C4-2B (cell line): ENCODE data around the gene CTNNA1.

ENCODE experiments used
- CTCF ChIP-seq: fragments of 450-650 bp; conservative IDR thresholded peaks from 2 replicates; pipeline ENCODE4 v1.5.1; 2017; ENCODE audit warnings: mild to moderate bottlenecking
- ZFX ChIP-seq: fragments of 450-650 bp; IDR thresholded peaks from 2 replicates; pipeline ENCODE4 v1.6.1; 2017

- no peak for TF ChIP-seq CTCF
- no peak for TF ChIP-seq ZFX
These were observed 80.7 kb downstream of the CTNNA1 start for GRCh38 chr5:138833726-138834480.
